Activated T-cell treated with anti-CD3 and anti-CD28 coated beads for 4 hours (primary cell): Measurements from ENCODE around the gene XRN2.
"Not testable (repeated sequence)": the region's sequence is repeated elsewhere in the genome, so short reads cannot be mapped to it uniquely, and the experiment has no call there.

Experiments used
- DNase-seq: peaks from one replicate; pipeline ENCODE4 v3.0.0-alpha.2; 2020

The XRN2 gene

DNA sequence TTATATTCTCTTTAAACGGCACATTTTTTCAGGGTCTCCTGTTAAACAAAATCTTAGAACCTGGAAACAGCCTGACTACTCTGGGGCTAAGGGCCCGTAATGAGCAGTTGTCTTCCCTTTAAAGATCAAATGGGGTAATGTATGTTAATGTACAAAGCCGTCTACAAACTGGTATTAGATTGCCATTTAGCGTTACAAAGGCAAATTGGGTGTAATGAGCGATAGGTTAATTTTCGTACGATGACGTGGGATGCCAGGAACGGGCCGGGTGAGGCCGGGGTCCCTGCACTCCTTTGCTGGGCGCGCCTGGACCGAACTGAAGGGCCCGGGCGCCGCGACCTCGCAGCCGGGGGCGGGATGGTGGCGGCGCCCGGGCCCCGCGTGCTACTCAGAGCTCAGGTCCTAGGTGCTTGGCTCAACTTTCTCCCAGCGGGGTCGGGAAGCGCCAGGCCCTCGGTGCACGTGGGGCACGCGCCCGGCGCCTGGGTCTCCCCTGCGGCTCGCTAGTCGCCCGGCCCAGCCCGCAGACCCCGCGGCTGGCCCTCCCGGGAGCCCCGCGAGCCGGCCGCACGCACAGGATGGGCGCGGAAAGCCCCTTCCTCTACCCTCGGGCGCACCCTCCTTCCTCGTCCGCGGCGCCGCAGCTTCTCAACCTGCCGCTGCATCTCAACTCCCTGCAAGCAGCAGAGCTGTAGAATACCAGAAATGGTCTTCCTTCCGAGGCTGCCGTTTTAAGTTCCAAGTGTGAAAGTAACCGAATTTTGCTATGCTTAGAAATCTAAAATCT is 88.2 kb downstream of the XRN2 start:
- DNase-seq = no peak

DNA sequence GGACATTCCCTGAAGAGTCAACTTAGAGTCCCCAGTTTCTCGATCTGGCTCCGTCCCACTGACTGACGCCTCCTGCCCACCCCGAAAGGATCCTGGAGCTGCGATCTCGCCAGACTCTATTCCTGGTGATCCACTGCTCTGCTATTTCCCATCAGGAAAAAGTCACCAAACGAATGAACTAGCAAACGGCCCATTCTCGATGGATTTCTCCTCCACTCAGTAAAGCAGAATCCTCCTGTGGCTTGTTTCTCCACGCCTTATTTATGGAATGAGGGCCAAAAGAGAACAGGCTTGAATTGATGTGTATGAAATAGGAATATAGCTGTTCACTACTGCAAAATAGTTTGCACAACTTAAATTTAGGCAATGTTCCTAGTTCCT is 88.8 kb downstream of the XRN2 start:
- DNase-seq = no peak

DNA sequence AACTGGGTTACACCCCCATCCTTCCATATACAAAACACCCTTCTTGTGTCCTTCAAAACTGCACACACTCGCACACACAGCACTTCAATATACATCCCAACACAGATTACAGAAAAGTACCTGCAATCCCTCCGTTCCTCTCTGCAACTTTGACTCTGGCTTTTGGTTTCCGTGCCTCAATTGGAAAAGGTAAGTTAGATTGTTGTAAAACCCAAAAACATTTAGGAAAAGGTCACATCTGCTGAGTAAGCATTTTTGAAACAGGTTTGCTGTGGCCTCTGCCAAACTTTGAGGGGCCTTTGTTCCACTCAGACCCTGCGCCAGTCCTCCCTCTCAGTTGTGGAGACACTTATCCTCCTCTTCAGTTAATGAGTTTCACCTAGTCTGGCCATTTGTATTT is 90.0 kb downstream of the XRN2 start:
- no peak for DNase-seq

DNA sequence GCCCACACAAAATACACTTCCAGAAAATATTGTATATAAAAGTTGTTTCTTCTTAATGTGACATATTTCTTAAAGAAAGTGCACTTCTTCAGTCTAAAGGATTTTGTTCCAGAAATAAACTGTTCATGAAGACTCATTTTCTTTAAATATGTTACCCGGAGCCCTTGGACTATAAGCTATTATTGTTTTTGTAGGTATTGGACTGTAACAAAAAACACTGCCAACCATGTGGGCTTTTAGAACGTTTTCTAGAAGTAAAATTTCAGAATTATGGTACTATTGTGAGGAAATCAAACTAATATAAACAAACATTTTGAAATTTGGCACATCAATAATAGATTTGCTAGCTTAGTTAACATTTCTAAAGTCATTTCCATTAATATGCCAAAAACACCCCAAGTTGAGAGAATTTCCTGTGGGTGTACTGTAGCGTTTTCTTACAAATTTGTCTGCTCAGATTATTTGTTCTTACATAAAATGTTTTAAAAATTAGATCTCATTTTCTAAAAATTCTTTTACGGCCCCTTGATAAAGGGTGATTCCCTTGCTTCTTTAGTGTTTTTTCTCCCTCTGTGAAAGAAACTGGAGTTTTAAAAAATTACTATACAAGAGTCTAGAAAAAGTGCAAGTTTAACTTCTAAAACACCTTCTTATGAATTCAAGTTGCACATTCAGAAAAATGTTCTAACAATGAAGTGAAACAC is 90.8 kb downstream of the XRN2 start:
- no peak for DNase-seq

DNA sequence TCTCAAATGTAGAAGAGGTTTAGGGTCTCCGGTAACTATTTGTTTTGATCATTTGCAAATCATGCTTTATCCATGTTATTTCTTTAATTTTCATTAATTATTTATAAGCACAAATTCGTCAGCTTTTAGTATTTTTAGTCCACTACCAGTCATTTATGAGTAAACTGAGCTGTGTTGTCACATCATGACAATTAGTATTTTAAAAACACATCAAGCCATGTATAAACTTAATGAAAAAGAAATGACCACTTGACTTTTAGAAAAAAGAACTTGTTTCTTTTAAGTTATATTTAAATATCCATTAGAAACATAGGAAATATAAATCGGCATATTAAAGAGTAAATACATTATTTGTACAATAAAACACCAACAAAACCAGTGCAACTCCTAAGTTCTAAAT is 91.4 kb downstream of the XRN2 start:
- no peak for DNase-seq

DNA sequence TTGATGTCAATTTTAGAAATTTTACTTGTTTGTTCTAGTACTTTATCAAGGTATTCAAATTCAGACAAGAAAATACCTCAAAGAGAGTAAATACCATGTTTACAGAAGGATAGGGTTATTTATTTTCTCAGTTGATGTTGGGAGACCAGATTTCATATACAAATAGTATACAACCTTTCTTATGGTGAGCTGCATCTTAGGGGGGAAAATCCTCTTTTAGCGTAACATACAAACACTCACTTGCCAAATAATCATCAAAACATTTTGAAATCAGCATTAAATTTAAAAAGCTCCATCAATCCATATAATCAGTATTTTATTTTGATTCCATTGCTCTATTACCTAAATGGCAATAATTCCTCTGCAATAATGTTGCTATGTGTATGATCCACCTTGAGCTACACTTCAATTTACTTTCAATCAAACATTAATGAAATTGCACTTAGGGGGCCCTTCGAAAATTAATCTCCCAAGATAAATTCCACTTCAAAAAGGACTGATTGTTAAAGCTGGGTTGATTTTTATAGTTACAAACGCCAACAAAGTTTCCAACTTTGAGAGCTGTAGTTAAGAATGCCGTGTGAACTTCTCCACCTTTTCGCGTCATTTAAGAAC is 92.0 kb downstream of the XRN2 start:
- DNase-seq = no peak

DNA sequence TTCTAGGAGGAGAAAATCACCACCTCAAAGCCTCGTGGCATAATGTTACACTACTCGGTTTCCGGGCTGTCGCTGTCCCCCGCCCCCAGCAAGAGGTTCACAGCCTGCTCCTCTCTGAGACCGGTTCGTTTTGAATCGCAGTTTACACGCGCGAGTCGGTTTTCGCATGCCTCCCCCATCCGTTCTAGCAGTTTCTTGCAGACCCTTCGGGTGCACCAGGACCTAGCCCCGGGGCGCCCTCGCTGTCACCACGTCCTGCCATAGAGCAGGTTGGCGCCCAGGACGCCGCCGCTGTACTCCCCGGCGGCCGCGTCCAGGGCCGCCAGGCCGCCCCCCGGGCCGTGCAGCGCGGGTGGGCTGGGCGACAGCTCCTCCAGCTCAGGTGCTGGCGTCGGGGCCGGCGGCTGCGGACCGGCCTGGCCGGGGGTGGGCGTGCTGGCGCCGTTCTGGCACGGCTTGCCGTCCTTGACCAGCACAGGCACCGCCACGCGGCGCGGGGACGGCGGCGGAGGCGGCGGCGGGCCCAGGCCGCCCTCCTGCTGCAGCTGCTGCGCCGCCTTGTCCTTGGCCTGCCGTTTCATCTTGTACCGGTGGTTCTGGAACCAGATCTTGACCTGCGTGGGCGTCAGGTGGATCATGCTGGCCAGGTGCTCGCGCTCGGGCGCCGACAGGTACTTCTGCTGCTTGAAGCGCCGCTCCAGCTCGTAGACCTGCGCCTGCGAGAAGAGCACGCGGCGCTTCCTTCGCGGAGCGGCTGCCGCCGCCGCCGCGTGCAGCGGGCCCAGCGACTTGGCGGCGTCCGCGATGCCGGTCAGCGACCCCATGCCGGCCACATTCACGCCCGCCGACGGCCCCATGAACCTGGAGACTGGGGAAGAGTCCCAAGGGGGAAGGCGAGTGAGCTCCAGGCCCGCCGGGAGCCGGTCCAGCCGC is 92.8 kb downstream of the XRN2 start:
- peak; percentile 30 for DNase-seq

DNA sequence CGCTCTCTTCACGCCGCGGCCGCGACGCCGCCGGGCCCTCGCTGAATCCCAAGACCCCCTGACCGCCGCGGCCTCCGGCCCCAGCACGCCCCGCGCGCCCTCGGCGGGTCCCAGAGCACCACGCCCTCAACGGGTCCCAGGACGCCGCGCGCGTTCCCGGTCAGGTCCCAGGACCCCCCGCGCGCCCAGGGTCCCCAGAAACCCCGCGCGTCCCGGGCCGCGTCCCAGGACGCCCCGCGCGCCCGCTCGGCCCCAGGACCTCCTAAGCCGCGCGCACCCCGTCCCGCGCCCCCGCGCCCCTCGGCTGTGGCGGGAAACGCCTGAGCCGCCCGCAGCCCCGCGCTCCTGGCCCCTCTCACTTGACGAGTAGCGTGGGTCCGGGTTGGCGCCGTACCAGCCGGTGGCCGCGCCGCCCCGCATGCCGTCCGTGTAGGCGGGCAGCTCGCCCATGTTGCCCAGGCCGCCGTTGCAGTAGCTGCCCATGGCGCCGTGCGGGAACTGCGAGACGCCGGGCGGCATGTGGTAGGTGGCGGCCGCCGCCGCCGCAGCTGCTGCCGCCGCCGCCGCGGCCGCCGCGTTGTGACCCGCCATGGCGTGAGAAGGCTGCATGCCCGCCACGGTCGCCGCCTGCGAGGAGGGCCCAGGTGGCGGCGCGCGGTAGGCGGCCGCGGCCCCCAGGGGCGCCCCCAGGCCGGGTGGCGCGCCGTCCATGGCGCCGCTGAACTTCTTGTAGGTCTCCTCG is 93.6 kb downstream of the XRN2 start:
- no peak for DNase-seq

DNA sequence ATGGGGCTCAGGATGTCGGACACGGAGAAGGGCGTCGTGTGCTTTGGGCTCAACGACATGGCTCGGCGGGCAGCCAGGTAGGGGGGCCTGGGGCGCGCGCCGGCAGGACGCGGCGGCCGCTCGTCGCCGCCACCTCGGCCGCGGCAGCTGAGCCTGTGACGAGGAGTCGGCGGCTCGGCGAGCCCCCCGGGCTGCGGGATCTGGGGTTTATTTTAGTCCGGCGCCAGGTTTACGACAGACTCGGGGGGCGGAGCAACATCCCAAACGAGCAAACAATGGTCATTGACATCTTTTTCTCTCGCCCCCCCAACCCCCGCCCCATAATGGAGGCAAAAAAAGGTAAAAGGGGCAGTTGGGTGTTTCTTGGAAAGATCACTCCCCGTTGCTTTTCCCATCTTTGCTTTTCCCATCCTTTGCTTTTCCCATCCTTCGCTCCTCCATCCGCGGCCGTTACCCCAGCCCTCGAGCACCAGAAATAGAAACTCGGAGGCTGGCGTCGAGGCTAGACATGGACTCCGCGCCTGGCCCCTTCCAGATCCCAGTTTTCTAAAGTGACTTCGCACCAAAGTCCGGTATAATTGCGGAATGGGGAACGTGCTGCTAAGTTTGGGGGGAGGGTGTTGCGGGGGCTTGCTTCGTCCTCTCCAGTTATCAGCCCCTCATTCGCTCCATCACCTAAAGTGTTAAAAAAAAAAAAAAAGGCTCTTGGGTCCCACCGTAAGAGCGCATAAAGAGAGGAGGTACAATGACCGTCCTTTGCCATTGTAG is 94.4 kb downstream of the XRN2 start, which contains the start of gene NKX2-4:
Gene NKX2-4 (minus strand): TSS at position 186 of the 768 bp plus-strand sequence. CDS start 127 bp downstream, at position 59.
- DNase-seq = no peak

DNA sequence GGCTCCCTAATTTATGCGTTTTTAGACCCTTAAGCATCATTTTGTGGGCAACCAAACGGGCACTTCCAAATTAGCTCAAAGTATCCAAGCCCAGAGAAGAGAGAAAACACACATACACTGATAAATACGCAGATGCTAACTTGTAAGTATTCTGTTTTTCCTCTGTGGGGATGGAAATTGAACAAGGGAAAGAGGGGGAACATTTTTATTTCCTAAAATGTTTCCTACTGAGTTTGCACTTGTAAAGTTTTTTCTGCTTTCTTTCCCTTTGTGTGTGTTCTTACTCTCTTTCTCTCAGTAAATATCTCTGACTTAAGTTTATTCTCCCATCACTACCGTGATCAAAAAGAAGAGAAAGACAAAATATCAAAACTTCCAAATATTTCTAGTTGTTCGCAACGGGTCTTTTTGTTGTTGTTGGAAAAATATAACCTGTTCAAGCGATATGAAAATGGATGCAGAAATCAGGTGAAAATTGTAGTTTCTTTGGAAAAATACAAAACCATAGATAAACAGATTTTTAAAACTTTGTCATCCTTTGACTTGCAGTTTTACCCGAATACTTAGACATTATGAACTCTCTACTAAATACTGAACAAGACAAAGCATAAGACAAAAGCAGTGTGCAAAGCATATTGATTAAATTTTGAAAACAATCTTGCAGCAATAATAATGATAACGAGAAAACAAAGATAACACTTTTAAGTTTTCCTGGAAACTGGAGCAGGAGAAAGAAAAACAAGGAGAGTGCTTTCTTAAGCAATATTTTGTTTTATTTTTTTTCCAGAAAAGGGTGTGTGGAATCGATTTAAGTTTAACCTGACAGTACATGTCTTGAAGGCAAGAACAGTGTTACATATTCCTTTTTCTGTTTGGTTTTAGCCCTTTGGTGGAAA is 95.2 kb downstream of the XRN2 start:
- no peak for DNase-seq

DNA sequence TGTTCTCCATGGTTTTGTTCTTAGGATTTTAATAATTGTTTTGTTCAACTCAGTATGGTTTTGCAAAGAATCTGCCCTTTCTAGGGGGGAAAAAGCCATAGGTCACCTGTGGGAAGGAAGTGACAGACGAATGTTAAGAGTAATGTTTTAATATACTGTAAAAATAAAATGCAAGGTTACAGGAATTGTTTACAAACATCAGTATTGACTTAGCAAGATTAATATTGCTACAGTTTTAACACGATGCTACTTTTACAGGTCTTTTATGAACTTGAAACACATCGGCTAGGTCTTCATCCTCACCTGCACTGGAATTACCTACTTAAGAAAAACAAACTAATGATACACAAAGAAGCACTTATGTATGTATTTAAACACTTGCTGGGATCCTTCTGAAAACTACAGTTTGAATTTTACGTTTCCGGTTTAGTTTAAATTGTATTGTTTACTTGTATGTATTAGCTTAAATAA is 95.9 kb downstream of the XRN2 start:
- no peak for DNase-seq

DNA sequence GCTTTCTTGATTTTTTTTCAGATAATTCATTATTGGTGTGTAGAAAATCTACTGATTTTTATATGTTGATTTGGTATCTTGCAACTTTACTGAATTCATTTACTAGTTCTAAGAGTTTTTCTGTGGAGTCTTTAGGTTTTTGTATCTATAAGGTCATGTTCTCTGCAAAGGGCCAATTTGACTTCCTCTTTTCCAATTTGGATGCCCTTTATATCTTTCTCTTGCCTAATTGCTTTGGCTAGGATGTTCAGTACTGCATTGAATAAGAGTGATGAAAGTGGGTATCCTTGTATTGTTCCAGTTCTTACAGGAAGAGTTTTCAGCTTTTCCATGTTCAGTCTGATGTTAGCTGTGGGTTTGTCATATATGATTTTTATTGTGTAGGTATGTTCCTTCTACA is 108.6 kb downstream of the XRN2 start:
- DNase-seq = no peak

DNA sequence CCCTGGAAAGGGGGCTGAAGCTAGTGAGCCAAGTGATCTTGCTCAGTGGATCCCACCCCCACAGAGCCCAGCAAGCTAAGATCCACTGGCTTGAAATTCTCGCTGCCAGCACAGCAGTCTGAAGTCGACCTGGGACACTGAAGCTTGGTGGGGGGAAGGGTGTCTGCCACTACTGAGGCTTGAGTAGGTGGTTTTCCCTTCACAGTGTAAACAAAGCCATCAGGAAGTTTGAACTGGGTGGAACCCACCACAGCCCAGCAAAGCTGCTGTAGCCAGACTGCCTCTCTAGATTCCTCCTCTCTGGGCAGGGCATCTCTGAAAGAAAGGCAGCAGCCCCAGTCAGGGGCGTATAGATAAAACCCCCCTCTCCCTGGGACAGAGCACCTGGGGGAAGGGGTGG is 110.9 kb downstream of the XRN2 start:
- DNase-seq = not testable (repeated sequence)

DNA sequence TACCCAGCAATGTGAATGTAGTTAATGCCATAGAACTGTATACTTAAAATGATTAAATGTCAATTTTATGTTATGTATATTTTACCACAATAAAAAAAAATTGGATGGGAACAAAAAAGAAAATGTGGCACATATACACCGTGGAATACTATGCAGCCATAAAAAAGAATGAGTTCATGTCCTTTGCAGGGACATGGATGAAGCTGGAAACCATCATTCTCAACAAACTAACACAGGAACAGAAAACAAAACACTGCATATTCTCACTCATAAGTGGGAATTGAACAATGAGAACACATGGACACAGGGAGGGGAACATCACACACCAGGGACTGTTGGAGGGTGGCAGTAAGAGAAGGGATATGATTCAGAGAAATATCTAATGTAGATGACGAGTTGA is 116.0 kb downstream of the XRN2 start:
- not testable (repeated sequence) for DNase-seq

DNA sequence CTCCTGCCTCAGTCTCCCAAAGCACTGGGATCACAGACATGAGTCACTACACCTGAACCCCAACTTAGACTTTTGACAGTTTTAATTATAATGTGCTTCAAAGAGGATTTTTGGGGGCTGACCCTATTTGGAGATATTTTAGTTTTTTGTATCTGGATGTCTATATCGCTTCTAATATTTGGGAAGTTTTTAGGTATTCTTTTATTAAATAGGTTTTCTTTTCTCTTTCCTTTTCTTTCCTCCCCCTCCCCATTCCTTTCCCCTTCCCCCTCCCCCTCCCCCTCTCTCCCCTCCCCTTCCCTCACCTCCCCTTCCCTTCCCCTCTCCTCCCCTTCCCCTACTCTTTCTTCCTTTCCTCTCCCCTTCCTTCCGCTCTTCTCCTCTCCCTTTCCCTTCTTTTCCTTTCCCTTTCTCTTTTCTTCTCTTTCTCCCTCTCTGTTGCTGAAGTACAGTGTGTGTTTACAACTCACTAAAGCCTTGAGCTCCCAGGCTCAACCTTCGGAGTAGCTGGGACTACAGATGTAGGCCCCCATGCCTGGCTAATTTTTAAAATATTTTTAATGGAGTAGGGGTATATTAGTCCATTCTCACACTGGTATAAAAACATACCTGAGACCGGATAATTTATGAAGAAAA is 118.6 kb downstream of the XRN2 start:
- no peak for DNase-seq

DNA sequence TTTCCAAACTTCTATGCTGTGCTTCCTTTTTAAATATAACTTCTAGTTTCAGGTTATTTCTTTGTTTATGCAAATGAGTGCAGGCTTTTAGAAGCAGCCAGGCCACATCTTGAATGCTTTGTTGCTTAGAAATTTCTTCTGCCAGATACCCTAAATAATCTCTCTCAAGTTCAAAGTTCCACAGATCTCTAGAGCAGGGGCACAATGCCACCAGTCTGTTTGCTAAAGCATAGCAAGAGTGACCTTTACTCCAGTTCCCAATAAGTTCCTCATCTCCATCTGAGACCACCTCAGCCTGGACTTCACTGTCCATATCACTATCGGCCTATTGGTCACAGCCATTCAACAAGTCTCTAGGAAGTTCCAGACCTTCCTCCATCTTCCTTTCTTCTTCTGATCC is 120.6 kb downstream of the XRN2 start:
- DNase-seq = not testable (repeated sequence)

DNA sequence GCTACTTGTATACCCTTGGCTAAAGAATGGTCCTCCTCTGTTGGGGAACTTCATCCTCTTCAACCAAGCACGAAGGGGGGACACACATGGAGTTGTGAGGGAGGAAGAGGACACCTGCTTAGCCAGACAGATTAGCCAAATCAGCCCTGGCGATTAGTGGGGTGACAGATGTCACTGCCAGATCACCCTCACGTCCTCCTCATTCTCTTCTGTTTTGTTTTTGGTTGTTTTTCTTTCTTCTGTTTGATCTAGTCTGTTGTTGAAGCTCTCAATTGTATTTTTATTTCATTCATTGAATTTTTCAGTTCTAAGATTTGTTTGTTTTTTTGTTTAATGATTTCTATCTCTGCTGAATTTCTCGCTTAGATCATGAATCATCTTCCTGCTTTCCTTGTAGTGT is 121.7 kb downstream of the XRN2 start:
- DNase-seq = no peak

DNA sequence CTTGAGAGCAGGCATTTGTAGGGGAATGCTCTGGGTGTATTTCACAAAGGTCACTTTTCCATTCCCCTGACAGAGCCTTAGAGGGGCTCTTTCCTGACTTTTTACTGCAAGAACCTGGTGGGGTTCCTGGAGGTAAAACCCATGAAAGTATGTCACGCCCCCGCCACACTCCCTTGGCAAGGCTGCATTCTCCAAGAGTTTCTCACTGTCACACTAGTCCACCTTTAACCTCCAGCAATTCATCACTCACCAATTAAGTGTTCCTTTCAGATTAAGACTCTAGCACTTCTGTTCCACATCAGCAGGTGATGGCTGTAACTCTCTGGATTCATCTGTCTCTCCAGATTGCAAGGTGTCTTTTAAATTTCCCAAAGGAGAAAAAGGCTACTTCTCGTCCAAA is 126.9 kb downstream of the XRN2 start:
- DNase-seq = no peak

DNA sequence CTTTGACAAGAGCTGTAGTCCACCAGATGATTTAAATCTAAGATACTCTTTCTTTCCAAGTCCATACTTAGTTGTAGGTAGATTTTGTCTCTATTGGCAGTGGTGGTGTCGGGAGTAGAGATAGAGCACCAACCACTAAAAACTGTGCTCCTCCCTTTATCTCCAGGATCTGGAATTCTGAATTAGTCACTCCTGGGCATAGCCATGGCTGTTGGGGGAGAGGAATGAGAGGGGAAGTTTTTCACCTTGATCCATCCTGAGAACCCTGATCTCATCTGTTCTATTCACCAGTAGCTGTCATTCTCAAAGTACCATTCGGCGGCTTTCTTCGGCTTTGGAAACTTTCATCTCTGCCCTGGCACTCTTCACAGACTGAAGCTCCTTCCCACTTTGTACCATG is 129.8 kb downstream of the XRN2 start:
- DNase-seq = no peak
